DMS153 treated with DMSO at 0.1 percent for 48 hours (cell line): Measurements from ENCODE around the gene SAMD3.
"Not testable (repeated sequence)": the region's sequence is repeated elsewhere in the genome, so short reads cannot be mapped to it uniquely, and the experiment has no call there.

Experiments used
- DNase-seq: peaks from one replicate; lab custom pipeline; 2025; ENCODE audit not compliant: unreplicated experiment; lab: John Stamatoyannopoulos, UW

Gene SAMD3

DNA sequence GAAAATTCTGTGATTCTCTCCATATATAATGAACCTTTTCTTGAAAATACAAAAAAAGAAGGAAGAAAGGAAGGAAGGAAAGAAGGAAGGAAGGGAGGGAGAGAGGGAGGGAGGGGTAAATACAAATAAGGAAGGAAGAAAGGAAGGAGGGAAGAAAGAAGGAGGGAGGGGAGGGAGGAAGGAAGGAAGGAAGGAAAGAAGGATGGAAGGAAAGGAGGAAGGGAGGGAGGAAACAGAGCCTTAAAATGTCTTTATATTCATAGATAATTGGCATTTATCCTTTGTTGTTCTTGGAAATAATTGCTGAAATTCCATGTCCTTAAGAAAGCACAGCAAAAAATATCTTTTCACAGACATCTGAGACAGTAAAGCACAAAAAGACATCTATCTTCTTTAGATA, 40.3 kb downstream of the SAMD3 start:
- no peak for DNase-seq

GRCh38 chr6:130178692-130179091, 44.1 kb downstream of the SAMD3 start:
- DNase-seq, result no peak

DNA sequence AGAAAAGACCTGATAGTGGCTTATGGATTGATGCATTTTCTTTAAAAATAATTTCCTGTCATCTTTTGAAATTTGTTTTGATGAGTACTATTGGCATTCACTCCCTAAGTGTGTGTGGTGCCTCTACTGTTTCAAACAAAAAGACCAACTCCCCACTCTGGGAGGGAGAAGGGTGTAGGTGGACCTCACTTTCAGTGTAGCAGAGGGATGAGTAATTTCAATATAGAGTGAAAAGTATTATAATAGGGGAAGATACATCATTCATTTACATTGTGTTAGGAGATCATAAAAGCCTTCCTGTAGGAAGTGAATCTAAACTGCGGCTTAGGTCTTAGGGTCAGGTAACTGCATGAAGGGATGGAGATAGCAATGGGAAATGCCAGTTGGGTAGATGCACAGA, 46.4 kb downstream of the SAMD3 start:
- DNase-seq, result no peak

- not testable (repeated sequence) for DNase-seq
Observed at GRCh38 chr6:130173377-130174004, 49.3 kb downstream of the SAMD3 start.

DNA sequence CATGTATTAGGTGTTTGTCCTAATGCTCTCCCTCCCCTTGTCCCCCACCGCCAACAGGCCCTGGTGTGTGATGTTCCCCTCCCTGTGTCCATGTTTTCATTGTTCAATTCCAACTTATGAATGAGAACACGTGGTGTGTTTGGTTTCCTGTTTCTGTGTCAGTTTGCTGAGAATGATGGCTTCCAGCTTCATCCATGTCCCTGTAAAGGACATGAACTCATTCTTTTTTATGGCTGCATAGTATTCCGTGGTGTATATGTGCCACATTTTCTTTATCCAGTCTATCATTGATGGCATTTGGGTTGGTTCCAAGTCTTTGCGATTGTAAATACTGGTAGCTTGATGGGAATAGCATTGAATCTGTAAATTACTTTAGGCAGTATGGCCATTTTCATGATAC, 52.6 kb downstream of the SAMD3 start:
- not testable (repeated sequence) for DNase-seq

GRCh38 chr6:130167655-130168054, 55.1 kb downstream of the SAMD3 start:
- DNase-seq, result no peak

- DNase-seq, result no peak
Observed at GRCh38 chr6:130164251-130164650, 58.5 kb downstream of the SAMD3 start.

DNA sequence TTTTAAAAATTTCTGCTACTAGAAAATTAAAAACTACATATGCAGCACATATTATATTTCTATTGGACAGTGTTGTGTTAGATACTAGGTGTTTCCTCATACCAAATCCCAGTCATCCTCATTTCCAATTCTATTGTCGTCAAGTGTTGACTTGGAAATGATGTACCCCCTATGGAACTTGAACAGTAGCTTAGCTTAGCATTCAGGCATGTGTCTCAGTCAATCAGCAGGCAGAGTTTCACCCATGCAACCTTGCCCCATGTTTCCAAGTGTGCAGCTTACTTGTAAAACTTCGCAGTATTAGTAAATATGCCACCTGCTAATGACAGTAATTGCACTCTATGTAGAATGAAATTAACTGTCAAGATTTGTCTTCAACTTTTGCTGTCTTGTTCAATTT, 59.5 kb downstream of the SAMD3 start:
- no peak for DNase-seq

DNA sequence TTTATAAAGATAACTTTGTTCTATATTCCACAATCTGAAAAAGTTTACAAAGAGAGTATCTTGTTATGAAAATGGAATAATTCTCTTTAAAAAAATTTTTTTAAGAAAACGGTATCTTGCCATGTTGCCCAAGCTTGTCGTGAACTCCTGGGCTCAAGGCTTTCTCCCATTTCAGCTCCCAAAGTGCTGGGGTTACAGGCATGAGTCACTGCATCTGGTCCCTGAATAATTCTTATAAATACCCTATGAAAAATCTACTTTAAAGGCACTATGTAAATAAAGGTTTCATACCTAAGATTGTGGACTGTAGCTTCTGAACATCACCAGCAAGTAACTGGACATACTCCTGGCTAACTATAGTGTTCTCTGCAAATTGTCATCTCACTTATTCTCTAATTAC, 60.3 kb downstream of the SAMD3 start:
- DNase-seq, result no peak

DNA sequence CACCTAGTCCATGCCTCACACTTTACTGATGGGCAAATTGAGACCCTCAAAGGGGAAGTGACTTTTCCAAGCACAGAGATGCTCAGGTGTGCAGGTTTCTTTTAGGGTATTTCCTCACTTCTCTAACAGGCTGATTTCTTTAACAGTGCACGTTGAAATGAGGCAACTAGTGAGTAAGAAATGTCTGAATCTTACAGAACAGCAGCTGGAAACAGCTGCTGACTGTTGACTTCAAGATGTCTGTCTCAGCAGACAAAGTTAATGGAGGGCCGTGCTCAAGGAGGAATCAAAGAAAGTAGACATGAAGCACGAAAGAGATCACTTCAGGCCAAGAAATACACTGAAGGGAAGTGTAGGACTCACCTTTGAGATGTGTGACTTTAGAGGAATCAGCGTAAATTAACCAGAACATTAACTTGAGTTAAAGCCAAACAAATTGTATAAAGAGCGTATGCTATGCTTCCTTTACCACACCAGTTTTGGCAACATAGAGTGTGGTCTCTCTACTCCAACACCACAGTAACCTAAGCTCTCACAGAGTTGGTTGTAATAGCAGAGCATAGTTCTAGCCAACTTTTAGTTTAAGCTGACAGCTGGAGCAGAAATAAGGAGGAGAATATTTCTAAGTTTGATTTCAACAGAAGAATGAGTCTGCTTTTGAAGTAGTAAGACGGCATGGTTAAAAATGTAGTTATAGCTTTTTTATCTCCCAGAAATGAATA, 60.9 kb downstream of the SAMD3 start:
- no peak for DNase-seq

DNA sequence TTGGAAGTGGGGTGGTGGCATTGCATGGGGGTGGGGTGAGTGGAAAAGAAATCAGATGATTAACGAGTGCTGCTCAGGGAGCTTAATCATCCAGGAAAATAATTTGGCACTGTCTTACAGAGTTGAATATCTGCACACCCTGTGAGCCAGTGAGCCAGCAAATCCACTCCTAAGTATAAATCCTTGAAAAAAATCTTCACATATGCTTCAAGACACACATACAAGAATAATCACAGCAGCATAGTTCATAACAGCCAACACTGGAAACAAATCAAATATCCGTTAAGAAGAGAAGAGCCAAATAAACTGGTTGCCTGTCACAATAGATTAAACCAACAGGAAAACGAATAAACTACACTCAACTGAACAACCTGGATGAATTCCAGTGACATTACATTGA, 62.8 kb downstream of the SAMD3 start:
- no peak for DNase-seq

DNA sequence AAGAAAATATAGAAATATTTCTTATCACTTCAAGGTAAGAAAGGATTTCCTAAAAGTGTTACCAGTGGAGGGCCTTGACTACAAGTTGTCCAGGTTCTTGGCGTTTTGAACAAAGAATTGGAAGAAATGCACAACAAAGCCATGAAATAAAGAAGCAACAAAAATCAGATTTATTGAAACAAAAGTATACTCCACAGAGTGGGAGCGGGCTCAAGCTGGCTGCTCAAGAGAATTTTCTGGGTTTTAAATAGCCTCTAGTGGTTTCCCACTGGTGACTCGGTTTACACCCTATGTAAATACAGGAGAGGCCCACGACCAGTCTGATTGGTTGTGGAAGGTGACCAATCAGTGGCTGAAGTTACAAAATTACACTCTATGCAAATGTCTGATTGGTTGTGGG, 64.2 kb downstream of the SAMD3 start:
- DNase-seq, result no peak

DNA sequence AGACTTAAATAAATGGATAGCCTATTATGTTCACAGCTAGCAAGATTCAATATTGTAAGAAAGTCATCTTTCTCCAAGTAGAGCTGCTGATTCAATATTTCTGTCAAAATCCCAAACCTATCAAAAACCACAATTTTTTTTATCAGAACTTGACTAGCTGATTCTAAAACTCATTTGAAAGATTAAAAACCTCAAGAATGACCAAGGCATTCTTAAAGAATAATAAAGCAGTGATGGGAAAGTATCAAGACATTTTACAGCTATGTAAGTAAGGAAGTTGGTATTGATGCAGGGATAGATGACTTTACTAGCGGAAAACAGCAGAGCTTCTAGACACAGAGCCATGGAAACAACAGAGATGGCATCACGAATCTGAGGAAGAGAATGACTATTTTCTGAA, 64.7 kb downstream of the SAMD3 start:
- DNase-seq, result no peak

GRCh38 chr6:130156908-130157307, 65.8 kb downstream of the SAMD3 start:
- DNase-seq, result no peak

GRCh38 chr6:130152908-130153510, 69.7 kb downstream of the SAMD3 start:
- no peak for DNase-seq

DNA sequence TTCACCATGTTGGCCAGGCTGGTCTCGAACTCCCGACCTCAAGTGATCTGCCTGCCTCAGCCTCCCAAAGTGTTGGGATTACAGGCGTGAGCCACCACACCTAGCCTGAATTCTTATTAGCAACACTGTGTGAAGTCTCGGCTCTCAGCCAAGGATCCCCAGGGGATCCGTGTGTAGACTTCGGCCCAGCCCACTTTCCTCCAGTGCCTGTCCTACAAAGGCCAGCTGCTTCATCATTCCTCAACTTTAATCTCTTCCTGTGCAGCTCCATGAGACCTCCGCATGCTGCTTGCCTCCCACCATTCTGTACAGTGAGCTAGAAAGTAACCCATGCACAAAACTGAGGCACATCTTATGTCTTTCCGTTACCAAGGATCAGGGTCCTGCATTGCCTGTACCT, 71.8 kb downstream of the SAMD3 start:
- no peak for DNase-seq

- DNase-seq, result not testable (repeated sequence)
Observed at GRCh38 chr6:130149016-130149415, 73.7 kb downstream of the SAMD3 start.

DNA sequence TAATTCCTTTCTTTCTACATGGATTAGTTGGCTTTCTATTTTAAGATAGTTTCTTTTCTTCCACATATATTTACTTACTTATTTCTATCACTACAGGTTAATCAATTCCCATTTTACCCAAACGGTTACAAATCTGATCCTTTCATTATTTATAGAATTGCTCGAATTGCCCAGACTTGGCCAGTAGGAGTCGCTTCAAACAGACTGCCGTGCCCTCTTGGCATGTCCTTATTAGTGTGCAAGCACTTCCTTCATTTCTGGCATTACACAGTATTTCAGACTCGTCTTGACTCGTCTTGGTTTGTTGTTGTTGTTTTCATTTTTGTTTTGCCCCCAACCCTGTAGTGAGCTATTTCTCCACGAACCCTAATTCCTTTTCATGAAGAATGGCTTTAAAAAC, 74.6 kb downstream of the SAMD3 start:
- DNase-seq, result no peak

GRCh38 chr6:130147111-130147510, 75.6 kb downstream of the SAMD3 start:
- no peak for DNase-seq

DNA sequence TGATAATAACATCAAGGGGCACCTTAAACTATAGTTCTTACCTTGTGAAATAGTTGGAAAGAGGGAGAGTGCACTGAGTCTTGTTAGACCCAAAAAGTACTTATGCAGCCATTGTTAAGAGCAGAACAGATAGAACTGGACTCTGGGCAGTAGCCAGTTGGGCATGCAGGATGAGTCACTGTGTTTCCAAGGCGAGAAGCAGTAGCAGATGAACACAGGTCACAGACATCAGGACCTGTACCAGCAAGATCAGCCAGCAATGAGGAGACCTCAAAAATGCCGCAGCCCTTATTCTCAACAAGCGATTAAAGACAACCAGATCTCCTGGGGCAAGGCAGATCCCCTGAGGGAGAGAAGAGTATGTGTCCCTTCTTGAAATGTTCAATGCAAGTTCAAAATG, 79.0 kb downstream of the SAMD3 start:
- DNase-seq, result no peak

DNA sequence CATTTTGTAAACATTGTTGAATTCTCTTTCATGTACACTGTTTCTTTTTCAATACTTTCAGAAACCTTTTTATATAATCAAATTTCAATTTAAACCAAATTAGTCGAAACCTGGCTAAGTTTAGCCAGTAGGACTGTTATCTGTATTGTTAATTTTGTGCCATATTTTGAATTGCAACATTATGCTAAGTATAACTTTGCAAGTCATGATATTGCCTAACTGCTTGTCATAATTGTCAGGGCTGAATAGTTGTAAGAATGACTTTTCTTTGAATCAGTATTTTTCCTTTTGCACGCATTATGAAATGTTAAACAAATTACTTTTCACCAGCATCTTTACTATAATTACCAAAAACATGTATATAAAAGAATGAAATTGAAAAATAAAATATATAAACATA, 82.7 kb downstream of the SAMD3 start:
- DNase-seq, result no peak

DNA sequence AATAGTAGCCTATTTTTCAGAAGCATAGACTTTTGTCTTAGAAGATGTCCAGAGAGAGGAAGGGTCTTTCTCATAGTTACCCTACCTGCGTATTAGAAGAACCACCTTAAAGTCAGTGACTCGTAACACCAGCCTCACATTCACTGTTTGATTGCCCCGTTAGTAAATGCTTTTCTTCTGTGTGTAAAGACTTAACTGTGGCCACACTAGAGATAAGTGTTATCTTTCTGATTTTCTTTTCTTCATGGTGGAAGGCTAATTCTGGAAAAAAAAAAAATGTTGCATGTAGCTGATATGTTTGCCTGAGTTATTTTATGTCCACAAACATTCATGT, 83.9 kb downstream of the SAMD3 start:
- DNase-seq, result no peak
